WERI-Rb-1 (cell line): ENCODE data around the gene KRTAP10-2.

Experiments used
- DNase-seq: peaks from one replicate; pipeline ENCODE4 v3.0.0-alpha.2; 2020
- H3K27ac ChIP-seq: fragments of 250-450 bp; sonication (Bioruptor Pico); 2 replicates; pipeline ENCODE4 v1.5.1; 2020; ENCODE audit warnings: mild to moderate bottlenecking, moderate library complexity
- H3K27me3 ChIP-seq: fragments of 250-450 bp; sonication (Bioruptor Pico); 2 replicates; pipeline ENCODE4 v1.5.1; 2021; ENCODE audit warnings: mild to moderate bottlenecking, low read depth, moderate library complexity; ENCODE audit not compliant: insufficient read depth, severe bottlenecking
- H3K36me3 ChIP-seq: fragments of 250-450 bp; sonication (Bioruptor Pico); 2 replicates; pipeline ENCODE4 v1.5.1; 2020; ENCODE audit warnings: mild to moderate bottlenecking, moderate library complexity
- H3K4me3 ChIP-seq: 2 replicates; pipeline ENCODE4 v1.5.1; 2011; ENCODE audit warnings: low read depth, mild to moderate bottlenecking, control low read depth, low read length
- H3K9me3 ChIP-seq: fragments of 250-450 bp; sonication (Bioruptor Pico); 2 replicates; pipeline ENCODE4 v1.5.1; 2021; ENCODE audit warnings: mild to moderate bottlenecking, moderate library complexity; ENCODE audit not compliant: severe bottlenecking
- TF ChIP-seq, protein P1 (sequence below): IDR thresholded peaks from 2 replicates; pipeline ENCODE4 v1.5.1; 2011; ENCODE audit warnings: low read depth, mild to moderate bottlenecking, control low read depth, inconsistent platforms, low read length

The KRTAP10-2 gene

DNA sequence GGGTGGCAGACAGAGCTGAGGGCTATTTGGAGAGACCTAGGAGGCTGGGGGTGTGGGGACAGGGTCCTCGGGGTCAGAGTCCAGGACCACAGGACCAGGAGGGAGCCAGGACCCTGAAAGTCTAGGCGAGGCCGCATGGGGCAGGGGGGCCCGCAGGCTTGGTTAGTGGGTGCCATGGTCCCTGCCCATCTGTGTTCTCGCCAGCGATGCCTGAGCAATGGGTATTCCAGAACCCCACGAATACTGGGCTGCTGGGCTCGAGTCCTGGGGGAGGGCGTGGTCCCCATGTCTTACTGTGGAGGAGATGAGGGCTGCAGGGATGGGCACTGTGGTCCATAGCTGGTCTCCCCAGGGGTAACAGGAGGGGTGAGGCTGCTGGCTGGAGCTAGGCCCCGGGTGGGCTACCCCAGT, 39.0 kb upstream of the KRTAP10-2 start:
- H3K36me3 ChIP-seq: no peaks in the 10 kb centered on the region
- H3K27me3 ChIP-seq: no peaks in the 10 kb centered on the region
- no peak overlapping the region for H3K27ac ChIP-seq
- no peak overlapping the region for H3K4me3 ChIP-seq
- no peak for DNase-seq
- H3K9me3 ChIP-seq: no peaks in the 10 kb centered on the region
- TF ChIP-seq, protein P1, sequence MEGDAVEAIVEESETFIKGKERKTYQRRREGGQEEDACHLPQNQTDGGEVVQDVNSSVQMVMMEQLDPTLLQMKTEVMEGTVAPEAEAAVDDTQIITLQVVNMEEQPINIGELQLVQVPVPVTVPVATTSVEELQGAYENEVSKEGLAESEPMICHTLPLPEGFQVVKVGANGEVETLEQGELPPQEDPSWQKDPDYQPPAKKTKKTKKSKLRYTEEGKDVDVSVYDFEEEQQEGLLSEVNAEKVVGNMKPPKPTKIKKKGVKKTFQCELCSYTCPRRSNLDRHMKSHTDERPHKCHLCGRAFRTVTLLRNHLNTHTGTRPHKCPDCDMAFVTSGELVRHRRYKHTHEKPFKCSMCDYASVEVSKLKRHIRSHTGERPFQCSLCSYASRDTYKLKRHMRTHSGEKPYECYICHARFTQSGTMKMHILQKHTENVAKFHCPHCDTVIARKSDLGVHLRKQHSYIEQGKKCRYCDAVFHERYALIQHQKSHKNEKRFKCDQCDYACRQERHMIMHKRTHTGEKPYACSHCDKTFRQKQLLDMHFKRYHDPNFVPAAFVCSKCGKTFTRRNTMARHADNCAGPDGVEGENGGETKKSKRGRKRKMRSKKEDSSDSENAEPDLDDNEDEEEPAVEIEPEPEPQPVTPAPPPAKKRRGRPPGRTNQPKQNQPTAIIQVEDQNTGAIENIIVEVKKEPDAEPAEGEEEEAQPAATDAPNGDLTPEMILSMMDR: no peak

DNA sequence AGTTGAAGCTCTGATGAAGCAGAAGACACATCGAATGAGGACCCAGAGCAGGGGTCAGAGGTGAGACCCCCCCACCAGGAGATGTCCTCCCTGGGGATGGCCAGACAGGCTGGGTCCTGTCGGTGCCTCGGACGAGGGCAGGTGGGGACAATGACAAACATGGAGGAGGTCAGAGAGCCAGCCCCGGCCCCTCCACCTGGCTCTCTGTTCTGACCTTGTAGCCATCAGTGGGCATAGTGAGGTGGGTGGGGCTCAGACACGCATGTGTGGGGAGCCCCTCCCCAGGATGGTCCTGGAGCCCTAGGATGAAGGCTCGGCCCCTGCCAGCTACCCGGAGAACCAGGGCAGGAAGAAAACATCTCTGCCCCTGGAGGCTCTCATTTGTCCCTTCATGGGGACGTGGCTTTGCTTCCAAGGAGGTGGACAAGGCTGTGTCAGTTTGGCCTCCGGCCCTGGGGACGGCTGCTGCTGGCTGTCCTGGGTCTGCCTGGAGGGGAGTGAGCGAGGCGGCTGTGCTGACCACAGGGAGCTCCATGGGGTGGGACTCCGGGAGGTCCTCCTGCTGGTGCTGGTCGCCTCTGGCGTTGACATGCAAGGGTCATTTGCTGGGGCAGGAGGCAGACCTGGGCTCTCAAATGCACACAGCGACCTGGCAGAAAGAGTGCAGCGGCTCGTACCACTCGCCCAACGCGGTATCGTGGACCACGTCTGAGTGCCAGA, 38.4 kb upstream of the KRTAP10-2 start:
- Histone ChIP-seq H3K36me3 (no peaks in the 10 kb centered on the region), H3K27me3 (no peaks in the 10 kb centered on the region), H3K27ac (no peak overlapping the region), H3K9me3 (no peaks in the 10 kb centered on the region), H3K4me3 (no peak overlapping the region)
- no peak for DNase-seq
- TF ChIP-seq, protein P1: no peak

GRCh38 chr21:44589094-44589493, 37.8 kb upstream of the KRTAP10-2 start:
- H3K36me3 ChIP-seq: no peaks in the 10 kb centered on the region
- no peaks in the 10 kb centered on the region for H3K27me3 ChIP-seq
- no peak overlapping the region for H3K27ac ChIP-seq
- TF ChIP-seq, protein P1: no peak
- H3K9me3 ChIP-seq: no peaks in the 10 kb centered on the region
- no peak for DNase-seq
- H3K4me3 ChIP-seq: no peak overlapping the region

DNA sequence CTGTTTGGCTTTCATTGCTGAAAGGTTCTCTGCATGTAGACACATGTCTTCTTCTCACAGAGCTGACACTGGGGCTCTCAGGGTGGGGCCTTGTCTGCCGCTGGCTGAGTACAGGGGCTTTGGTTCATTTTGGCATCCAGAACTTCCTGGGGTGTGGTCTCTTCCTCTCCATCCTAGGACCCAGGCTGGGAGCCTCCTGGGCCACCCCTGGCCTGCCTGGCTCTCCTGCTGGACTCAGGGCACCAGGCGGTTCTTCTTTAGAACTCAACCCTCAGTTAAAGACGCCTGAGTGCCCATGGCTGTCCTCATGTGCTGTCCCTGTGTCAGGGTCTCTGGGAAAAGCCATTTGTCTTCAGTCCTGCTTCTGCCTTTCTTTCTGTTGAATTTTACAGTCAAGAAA, 34.6 kb upstream of the KRTAP10-2 start:
- H3K27ac ChIP-seq: no peak overlapping the region
- H3K27me3 ChIP-seq: no peaks in the 10 kb centered on the region
- no peak for DNase-seq
- peaks cover 6% of the 10 kb centered on the region for H3K9me3 ChIP-seq
- TF ChIP-seq, protein P1: no peak
- H3K4me3 ChIP-seq: no peak overlapping the region
- H3K36me3 ChIP-seq: no peaks in the 10 kb centered on the region

- Histone ChIP-seq H3K36me3 (no peaks in the 10 kb centered on the region), H3K9me3 (peaks cover 6% of the 10 kb centered on the region), H3K27me3 (no peaks in the 10 kb centered on the region), H3K27ac (no peak overlapping the region), H3K4me3 (no peak overlapping the region)
- no peak for DNase-seq
- TF ChIP-seq, protein P1: no peak
These were observed 32.5 kb upstream of the KRTAP10-2 start for GRCh38 chr21:44583800-44584147.

DNA sequence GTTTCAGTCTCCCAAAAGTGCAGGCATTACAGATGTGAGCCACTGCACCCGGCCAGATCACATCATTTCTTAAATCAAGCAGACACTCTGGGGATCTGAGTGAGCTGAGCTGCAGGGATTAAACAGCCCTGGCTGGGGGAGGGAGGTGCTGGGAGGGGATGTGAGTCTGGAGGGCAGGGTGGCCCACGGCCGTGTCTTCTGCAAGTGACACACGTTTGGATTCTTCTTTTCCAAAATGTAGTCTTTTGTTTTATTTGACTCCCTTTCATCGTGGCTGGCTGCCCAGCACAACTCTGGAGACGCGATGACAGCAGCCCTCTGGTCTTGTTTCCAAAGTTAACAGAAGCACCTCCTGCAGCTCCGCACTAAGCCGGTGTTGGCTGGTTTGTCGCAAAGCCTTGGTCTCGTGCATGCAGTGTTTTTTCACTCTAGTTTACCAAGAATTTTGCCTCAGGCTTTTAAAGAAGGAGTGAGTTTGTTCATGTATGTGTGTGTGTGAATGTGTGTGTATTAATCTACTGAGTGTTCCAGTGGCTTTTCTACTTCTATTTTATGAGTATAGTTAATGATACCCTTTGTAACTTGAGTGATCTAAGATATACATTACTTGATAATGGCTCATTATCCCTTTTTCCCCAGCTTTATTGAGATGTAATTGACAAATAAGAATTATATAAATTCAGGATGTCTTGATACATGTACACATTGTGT, 31.9 kb upstream of the KRTAP10-2 start:
- no peaks in the 10 kb centered on the region for H3K36me3 ChIP-seq
- TF ChIP-seq, protein P1: no peak
- H3K27ac ChIP-seq: peak overlapping the region; percentile 18; the same call in 1 of the 2 replicates
- DNase-seq: peak; percentile 81
- peak overlapping the region; percentile 9 for H3K4me3 ChIP-seq
- H3K27me3 ChIP-seq: no peaks in the 10 kb centered on the region
- peaks cover 6% of the 10 kb centered on the region for H3K9me3 ChIP-seq
